Fibroblast of pulmonary artery (primary cell): Measurements from ENCODE around the gene ARMC2.

Experiments
- DNase-seq: peaks from one replicate; pipeline ENCODE4 v3.0.0-alpha.2; 2010; ENCODE audit warnings: low read depth
- H3K4me3 ChIP-seq: replicated peaks from 2 replicates; pipeline ENCODE4 v1.5.1; 2011; ENCODE audit warnings: low read depth, mild to moderate bottlenecking, control low read depth, low read length, moderate library complexity
- TF ChIP-seq, protein P1 (sequence below): IDR thresholded peaks from 2 replicates; pipeline ENCODE4 v1.5.1; 2011; ENCODE audit warnings: mild to moderate bottlenecking, control low read depth, low read length, inconsistent platforms; ENCODE audit errors: missing control alignments

The ARMC2 gene

DNA sequence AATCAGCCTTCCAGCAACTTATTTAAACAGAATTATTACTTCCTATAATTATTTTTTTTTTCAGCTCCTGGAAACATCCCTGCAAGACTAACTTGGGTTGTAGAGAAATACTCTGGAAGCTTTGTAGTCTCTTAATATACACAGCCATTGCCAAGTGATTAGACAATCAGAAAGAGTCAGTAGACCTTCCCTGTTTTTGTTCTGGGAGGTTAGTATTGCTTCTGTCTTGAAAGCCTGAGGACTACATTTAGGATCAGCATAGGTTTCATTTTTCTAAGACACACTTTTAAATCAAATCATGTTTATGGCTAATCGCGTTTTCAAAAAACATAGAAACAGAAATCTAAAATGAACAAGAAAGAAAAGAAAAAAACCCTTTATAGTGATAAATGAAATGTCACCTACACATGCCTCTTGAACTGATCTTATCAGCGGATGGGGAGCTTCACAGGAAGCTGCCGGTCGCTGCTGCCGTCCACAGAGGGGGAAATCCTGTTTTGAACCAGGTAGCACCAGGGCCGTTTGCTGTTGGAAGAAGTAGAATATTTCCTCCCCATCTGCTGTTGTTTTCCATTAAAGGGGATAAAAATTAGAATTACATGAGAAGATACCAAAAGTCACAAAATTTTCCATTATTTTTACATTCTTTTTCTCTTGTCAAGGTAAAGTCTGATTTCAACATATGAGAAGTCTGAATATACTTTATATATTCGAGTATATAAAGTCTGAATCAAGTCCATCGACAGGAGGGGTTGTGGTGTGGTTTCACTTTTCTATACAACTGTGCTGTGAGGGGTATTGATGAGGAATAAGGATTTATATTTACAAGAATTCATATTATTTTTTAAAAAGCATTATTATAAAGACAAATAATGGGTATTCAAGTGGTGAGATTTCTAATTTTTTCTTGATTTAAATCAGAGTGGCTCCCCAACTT, 94.6 kb downstream of the ARMC2 start:
- TF ChIP-seq, protein P1, sequence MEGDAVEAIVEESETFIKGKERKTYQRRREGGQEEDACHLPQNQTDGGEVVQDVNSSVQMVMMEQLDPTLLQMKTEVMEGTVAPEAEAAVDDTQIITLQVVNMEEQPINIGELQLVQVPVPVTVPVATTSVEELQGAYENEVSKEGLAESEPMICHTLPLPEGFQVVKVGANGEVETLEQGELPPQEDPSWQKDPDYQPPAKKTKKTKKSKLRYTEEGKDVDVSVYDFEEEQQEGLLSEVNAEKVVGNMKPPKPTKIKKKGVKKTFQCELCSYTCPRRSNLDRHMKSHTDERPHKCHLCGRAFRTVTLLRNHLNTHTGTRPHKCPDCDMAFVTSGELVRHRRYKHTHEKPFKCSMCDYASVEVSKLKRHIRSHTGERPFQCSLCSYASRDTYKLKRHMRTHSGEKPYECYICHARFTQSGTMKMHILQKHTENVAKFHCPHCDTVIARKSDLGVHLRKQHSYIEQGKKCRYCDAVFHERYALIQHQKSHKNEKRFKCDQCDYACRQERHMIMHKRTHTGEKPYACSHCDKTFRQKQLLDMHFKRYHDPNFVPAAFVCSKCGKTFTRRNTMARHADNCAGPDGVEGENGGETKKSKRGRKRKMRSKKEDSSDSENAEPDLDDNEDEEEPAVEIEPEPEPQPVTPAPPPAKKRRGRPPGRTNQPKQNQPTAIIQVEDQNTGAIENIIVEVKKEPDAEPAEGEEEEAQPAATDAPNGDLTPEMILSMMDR, result no peak
- H3K4me3 ChIP-seq, result no peak overlapping the region
- no peak for DNase-seq

DNA sequence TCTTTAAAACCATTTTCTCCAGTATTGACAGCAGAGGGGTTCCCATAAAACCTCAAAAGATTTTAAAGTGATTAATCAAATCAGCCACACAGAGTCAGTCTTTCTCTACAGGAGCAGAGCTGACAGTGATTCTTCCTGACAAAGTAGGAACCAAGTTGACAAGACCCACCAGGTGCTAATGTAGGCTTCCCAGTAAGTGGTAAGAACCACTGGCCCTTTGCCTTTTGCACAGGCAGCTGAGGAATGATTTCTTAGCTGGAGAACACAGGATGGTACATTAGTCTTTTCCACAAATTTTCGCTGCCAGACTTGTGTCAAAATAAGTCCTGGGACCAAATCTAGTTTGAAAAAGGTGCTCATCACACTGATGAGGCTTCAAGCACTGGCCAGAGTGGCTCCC, 95.8 kb downstream of the ARMC2 start:
- DNase-seq, result peak; percentile 17
- TF ChIP-seq, protein P1, result no peak

DNA sequence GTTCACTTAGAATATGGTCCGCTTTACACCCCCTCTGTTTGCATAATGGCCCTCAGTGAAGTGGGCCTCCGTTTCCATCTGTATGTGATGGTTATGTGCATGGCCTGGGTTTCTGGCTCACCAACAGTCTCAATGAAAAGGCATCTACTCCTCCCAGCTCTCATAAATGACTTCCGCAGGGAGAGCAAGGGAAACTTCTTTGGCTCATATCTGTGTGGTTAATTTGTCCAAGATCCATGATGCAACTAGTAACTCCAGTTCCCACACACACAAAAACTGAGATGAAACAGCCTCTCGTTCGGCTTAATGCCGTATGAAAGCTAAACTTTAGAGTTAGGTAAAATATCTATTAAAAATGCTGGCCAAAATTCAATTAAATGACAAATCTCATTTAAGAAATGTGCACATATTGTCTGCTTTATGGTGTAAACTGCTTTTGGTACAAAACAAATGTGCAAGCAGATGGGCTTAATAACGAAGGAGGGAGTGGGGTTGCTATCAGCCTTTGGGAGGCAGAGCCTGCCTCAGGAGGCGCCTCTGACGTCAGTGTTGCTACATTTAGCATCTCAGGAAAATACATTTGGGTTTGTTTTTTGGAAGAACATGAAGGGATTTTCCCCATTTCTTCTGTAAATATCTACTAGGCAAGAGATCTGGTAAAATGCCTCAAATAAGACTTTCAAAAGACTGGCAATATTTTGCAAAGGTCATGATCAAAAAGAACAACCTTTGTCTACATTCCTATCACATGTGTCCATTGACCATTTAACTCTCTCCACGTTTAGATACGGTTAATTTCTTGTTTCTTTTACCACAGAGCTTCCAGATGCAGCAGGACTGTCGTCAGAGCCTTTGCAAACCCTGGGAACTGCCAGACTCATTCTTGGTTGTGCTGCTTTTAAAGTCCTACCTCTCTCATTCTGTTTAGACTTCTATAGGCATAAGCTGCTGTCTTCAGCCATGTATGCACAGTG, 96.8 kb downstream of the ARMC2 start:
- TF ChIP-seq, protein P1, result peak; percentile 1
- peak; percentile 97 for DNase-seq
- peak overlapping the region; percentile 4 for H3K4me3 ChIP-seq

More for the DNA sequence above, 95.8 kb downstream of the ARMC2 start:
- no peak overlapping the region for H3K4me3 ChIP-seq

DNA sequence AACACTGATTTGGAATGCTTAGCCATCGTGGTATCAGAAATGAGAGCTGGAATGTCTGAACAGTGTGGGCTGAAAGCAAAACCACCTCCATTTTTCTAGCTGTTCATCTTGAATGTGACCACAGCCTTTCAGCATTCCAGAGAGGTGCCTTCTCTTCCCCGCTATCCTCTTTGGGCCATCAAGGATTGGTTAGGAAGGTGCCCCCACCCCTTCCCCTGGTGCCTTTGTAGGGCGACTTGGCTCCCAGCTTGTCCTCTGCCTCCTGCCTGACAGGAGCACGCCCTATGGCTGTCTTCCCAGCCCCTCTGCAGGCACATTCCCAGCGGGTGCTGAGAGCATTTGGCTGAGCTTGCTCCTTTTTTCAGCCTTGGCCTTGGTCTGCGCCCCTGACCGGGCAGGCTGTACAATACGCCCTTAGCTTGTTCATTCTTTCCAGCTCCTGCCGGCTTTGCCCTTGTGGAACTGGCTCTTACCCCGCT, 97.5 kb downstream of the ARMC2 start:
- DNase-seq, result peak; percentile 79
- H3K4me3 ChIP-seq, result no peak overlapping the region
- TF ChIP-seq, protein P1, result no peak

DNA sequence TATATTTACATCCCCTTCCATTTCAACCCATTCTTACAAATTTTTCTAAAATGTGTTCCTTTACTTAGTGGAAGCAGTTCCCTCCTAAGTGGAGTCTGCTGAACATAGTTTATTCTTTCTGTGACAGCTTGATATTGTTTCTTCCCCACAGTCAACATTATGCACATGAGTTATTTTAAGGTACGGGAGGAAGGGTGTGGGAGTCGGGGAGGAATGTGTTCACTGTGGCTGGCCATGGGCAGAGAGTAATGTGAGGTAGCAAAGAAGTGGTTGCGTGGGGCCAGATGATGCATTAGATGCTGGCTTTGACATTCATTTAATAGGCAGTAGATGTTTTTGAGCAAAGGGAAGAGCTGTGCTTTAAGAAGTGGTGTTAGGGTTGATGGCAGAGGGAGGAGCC, 98.5 kb downstream of the ARMC2 start:
- H3K4me3 ChIP-seq, result no peak overlapping the region
- peak; percentile 72 for DNase-seq
- TF ChIP-seq, protein P1, result no peak

DNA sequence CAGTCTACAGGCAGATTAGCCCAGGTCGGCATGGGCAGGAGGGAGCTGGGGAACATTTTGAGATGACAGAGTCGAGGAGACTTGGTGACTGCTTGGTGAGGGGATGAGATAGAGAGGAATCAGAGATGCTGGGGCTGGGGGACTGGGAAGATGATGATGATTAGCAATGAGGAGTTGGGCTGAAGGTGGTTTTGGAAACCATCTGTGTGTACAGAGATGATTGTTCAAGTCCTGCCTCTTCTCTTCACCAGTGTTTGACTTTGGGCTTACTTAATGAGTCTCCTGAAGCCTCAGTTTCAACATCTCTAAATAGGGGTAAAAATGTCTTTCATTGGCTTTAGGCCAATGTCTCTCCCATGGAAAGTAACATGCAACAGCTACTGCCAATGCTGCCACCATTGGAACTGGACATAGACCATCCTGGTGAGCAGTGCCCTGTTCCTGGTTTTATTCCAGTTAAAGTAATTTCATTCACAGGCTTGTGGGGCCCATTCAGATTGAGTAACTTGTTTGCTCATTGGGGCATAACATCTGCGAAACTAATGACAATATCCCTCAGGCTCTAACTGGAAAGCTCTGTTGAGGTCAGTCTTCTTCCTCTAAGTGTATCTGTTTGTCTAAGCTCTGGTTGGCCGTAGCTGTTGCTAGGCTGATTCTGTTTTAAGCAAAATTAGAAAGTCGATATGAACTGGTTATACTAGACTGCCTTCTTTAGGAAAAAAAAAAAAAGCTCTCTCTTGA, 99.1 kb downstream of the ARMC2 start:
- no peak overlapping the region for H3K4me3 ChIP-seq
- TF ChIP-seq, protein P1, result no peak
- peak; percentile 85 for DNase-seq
